Activated CD8-positive, alpha-beta memory T cell treated with anti-CD3 and anti-CD28 coated beads for 48 hours (primary cell): Measurements from ENCODE around the gene IQCN.

Experiments
- DNase-seq, 3 experiments: peaks; one replicate each; pipeline ENCODE4 v3.0.0-alpha.2; 2020; ENCODE audit warnings: low read depth in 2 of 3, low spot score in 2 of 3

IQCN gene

GRCh38 chr19:18306888-18307260 is 32.6 kb upstream of the IQCN start:
- DNase-seq = no peak

GRCh38 chr19:18306209-18306887 is 32.1 kb upstream of the IQCN start:
- DNase-seq = no peak

- peak in 2 of 3 experiments; percentile 54 to 69 for DNase-seq
Observed at GRCh38 chr19:18304458-18305310, 30.4 kb upstream of the IQCN start.

GRCh38 chr19:18304208-18304457 is 29.9 kb upstream of the IQCN start:
- no peak for DNase-seq

- DNase-seq = no peak
Observed at GRCh38 chr19:18301718-18302111, 27.5 kb upstream of the IQCN start.

- no peak for DNase-seq
Observed at GRCh38 chr19:18300930-18301717, 26.9 kb upstream of the IQCN start.

GRCh38 chr19:18299654-18300053 is 25.4 kb upstream of the IQCN start:
- DNase-seq = no peak

GRCh38 chr19:18298601-18299000 is 24.3 kb upstream of the IQCN start:
- no peak for DNase-seq

GRCh38 chr19:18297308-18297707 is 23.1 kb upstream of the IQCN start:
- no peak for DNase-seq

- no peak for DNase-seq
Observed at GRCh38 chr19:18295034-18295451, 20.8 kb upstream of the IQCN start.

GRCh38 chr19:18294467-18294864 is 20.2 kb upstream of the IQCN start:
- peak in 1 of 3 experiments; percentile 73 for DNase-seq

GRCh38 chr19:18293642-18294466 is 19.6 kb upstream of the IQCN start:
- no peak for DNase-seq

GRCh38 chr19:18292810-18293641 is 18.8 kb upstream of the IQCN start:
- peak in 1 of 3 experiments; percentile 68 for DNase-seq

GRCh38 chr19:18292462-18292809 is 18.2 kb upstream of the IQCN start:
- no peak for DNase-seq

- peak; percentile 79 to 92 (median 79) for DNase-seq
Observed at GRCh38 chr19:18291590-18292461, 17.6 kb upstream of the IQCN start.

GRCh38 chr19:18291019-18291524 is 16.8 kb upstream of the IQCN start:
- no peak for DNase-seq

GRCh38 chr19:18290302-18291018 is 16.2 kb upstream of the IQCN start:
- peak; percentile 87 to 92 (median 88) for DNase-seq

GRCh38 chr19:18289471-18290301 is 15.4 kb upstream of the IQCN start:
- DNase-seq = no peak
